ENCODE data around the gene C1orf105. TPM values are rescaled to one million over a fixed set of nuclear protein-coding genes. Genes with fewer than 3 reads are reported as not detected.

C1orf105 gene
- total RNA-seq, 1 experiment from 2014 or later, result not detected

GRCh38 chr1:172512591-172512990, 92.1 kb downstream of the C1orf105 start:
- Mint-ChIP-seq H3K27me3 (ENCODE audit: unreplicated experiment) (no peaks in the 10 kb centered on the region), H3K27ac (ENCODE audit: unreplicated experiment) (no peak overlapping the region), H3K36me3 (ENCODE audit: insufficient read depth, unreplicated experiment) (no peaks in the 10 kb centered on the region), H3K4me1 (ENCODE audit: low read depth, unreplicated experiment) (no peaks in the 10 kb centered on the region), H3K9me3 (ENCODE audit: low read depth, unreplicated experiment) (no peaks in the 10 kb centered on the region), H3K4me3 (ENCODE audit: low read depth, unreplicated experiment) (no peak overlapping the region)
- intact Hi-C loops (cut with micrococcal nuclease; ENCODE audit: unreplicated experiment), result no loop called here
- TF ChIP-seq CTCF (IDR thresholded peaks at IDR 0.05; ENCODE audit: unreplicated experiment), result no peak
- no TSS peak for BruUV-seq (replicated peaks)
- CTCF ChIA-PET, result interaction anchor here (1.3 kb wide), 1 partner anchor 16 kb away, joined by 5 read pairs; no protein-coding TSS in a partner anchor
- DNase-seq, result no peak

GRCh38 chr1:172513479-172513878, 93.0 kb downstream of the C1orf105 start:
- no peak for DNase-seq
- Mint-ChIP-seq H3K4me3 (ENCODE audit: low read depth, unreplicated experiment) (no peak overlapping the region), H3K27ac (ENCODE audit: unreplicated experiment) (no peak overlapping the region), H3K9me3 (ENCODE audit: low read depth, unreplicated experiment) (no peaks in the 10 kb centered on the region), H3K36me3 (ENCODE audit: insufficient read depth, unreplicated experiment) (no peaks in the 10 kb centered on the region), H3K27me3 (ENCODE audit: unreplicated experiment) (no peaks in the 10 kb centered on the region), H3K4me1 (ENCODE audit: low read depth, unreplicated experiment) (no peaks in the 10 kb centered on the region)
- TF ChIP-seq CTCF (IDR thresholded peaks at IDR 0.05; ENCODE audit: unreplicated experiment), result no peak
- no TSS peak for BruUV-seq (replicated peaks)
- intact Hi-C loops (cut with micrococcal nuclease; ENCODE audit: unreplicated experiment), result no loop called here
- CTCF ChIA-PET, result interaction anchor here (1.3 kb wide), 1 partner anchor 17 kb away, joined by 5 read pairs; no protein-coding TSS in a partner anchor

- H3K27me3 Mint-ChIP-seq (ENCODE audit: unreplicated experiment), result no peaks in the 10 kb centered on the region
- H3K4me3 Mint-ChIP-seq (ENCODE audit: low read depth, unreplicated experiment), result no peak overlapping the region
- no peaks in the 10 kb centered on the region for H3K4me1 Mint-ChIP-seq (ENCODE audit: low read depth, unreplicated experiment)
- no peak for DNase-seq
- TF ChIP-seq CTCF (IDR thresholded peaks at IDR 0.05; ENCODE audit: unreplicated experiment), result no peak
- no peak overlapping the region for H3K27ac Mint-ChIP-seq (ENCODE audit: unreplicated experiment)
- CTCF ChIA-PET, result no interaction called here
- intact Hi-C loops (cut with micrococcal nuclease; ENCODE audit: unreplicated experiment), result no loop called here
- BruUV-seq (replicated peaks), result no TSS peak
- no peaks in the 10 kb centered on the region for H3K9me3 Mint-ChIP-seq (ENCODE audit: low read depth, unreplicated experiment)
- H3K36me3 Mint-ChIP-seq (ENCODE audit: insufficient read depth, unreplicated experiment), result no peaks in the 10 kb centered on the region
Measured at GRCh38 chr1:172514108-172514507, 93.6 kb downstream of the C1orf105 start.

- H3K36me3 Mint-ChIP-seq (ENCODE audit: insufficient read depth, unreplicated experiment), result no peaks in the 10 kb centered on the region
- no peak for TF ChIP-seq CTCF (IDR thresholded peaks at IDR 0.05; ENCODE audit: unreplicated experiment)
- H3K9me3 Mint-ChIP-seq (ENCODE audit: low read depth, unreplicated experiment), result no peaks in the 10 kb centered on the region
- no peaks in the 10 kb centered on the region for H3K27me3 Mint-ChIP-seq (ENCODE audit: unreplicated experiment)
- intact Hi-C loops (cut with micrococcal nuclease; ENCODE audit: unreplicated experiment), result no loop called here
- DNase-seq, result no peak
- CTCF ChIA-PET, result interaction anchor here (0.6 kb wide), 1 partner anchor 74 kb away, joined by 3 read pairs; no protein-coding TSS in a partner anchor
- no peak overlapping the region for H3K27ac Mint-ChIP-seq (ENCODE audit: unreplicated experiment)
- no TSS peak for BruUV-seq (replicated peaks)
- no peaks in the 10 kb centered on the region for H3K4me1 Mint-ChIP-seq (ENCODE audit: low read depth, unreplicated experiment)
- no peak overlapping the region for H3K4me3 Mint-ChIP-seq (ENCODE audit: low read depth, unreplicated experiment)
Measured at GRCh38 chr1:172515436-172515835, 95.0 kb downstream of the C1orf105 start.
